ENCODE data around the gene CAV1. TPM values are rescaled to one million over a fixed set of nuclear protein-coding genes. Genes with fewer than 3 reads are reported as not detected.

CAV1 gene
- total and polyA plus RNA-seq, 5 donors from 2014 or later, result 0.11 to 0.18 TPM; not detected in 3

Other genes with a start within 250 kb of the CAV1 start
- not detected for gene CAV2, start 25.3 kb upstream of the CAV1 start, total RNA-seq
- not detected for gene CAV2, start 25.3 kb upstream of the CAV1 start, polyA plus RNA-seq
- not detected for gene MET, start 147.2 kb downstream of the CAV1 start, total RNA-seq
- gene MET, start 147.2 kb downstream of the CAV1 start, polyA plus RNA-seq, result not detected